Measurements from ENCODE around the gene INSIG1.

Gene INSIG1

GRCh38 chr7:155265961-155266360 is 31.7 kb upstream of the INSIG1 start:
- no peak for DNase-seq

GRCh38 chr7:155266440-155266839 is 31.2 kb upstream of the INSIG1 start:
- DNase-seq = no peak

GRCh38 chr7:155267023-155267422 is 30.7 kb upstream of the INSIG1 start:
- no peak for DNase-seq

- DNase-seq = no peak
These were observed 30.2 kb upstream of the INSIG1 start for GRCh38 chr7:155267436-155267835.

- no peak for DNase-seq
These were observed 29.5 kb upstream of the INSIG1 start for GRCh38 chr7:155268211-155268610.

- DNase-seq = no peak
These were observed 28.6 kb upstream of the INSIG1 start for GRCh38 chr7:155268921-155269650.

- DNase-seq = no peak
These were observed 27.7 kb upstream of the INSIG1 start for GRCh38 chr7:155269766-155270585.

- no peak for DNase-seq
These were observed 26.8 kb upstream of the INSIG1 start for GRCh38 chr7:155270861-155271260.

- no peak for DNase-seq
These were observed 22.9 kb upstream of the INSIG1 start for GRCh38 chr7:155274633-155275355.

GRCh38 chr7:155276042-155276799 is 21.5 kb upstream of the INSIG1 start:
- no peak for DNase-seq

- DNase-seq = no peak
These were observed 20.8 kb upstream of the INSIG1 start for GRCh38 chr7:155276800-155277375.

- no peak for DNase-seq
These were observed 20.2 kb upstream of the INSIG1 start for GRCh38 chr7:155277385-155277994.

GRCh38 chr7:155278921-155279320 is 18.8 kb upstream of the INSIG1 start:
- no peak for DNase-seq

- no peak for DNase-seq
These were observed 17.8 kb upstream of the INSIG1 start for GRCh38 chr7:155279787-155280445.

- DNase-seq = no peak
These were observed 17.0 kb upstream of the INSIG1 start for GRCh38 chr7:155280446-155281397.

- no peak for DNase-seq
These were observed 16.2 kb upstream of the INSIG1 start for GRCh38 chr7:155281398-155281969.

GRCh38 chr7:155282671-155283070 is 15.0 kb upstream of the INSIG1 start:
- DNase-seq = peak in 4 of 58 donors; percentile 8 to 27 (median 18)

- no peak for DNase-seq
These were observed 14.0 kb upstream of the INSIG1 start for GRCh38 chr7:155283565-155284194.
